ENCODE data around the gene TRAF3. TPM values are rescaled to one million over a fixed set of nuclear protein-coding genes. Genes with fewer than 3 reads are reported as not detected.

Gene TRAF3
- total and polyA plus RNA-seq, 4 donors: 2.1 to 12.0 (median 5.2) TPM

- Histone ChIP-seq H3K9me3 (ENCODE audit: control insufficient read depth in 4 of 4, low read length in 3 of 4) (no peaks in the 10 kb centered on the region), H3K36me3 (ENCODE audit: control insufficient read depth in 4 of 4, insufficient read depth in 3 of 4, low read depth in 1 of 4, low read length in 3 of 4) (peaks cover 3 to 34% (median 12%) of the 10 kb centered on the region in 4 donors), H3K27ac (ENCODE audit: low read depth in 1 of 2, low read length in 2 of 2) (no peak overlapping the region), H3K4me3 (ENCODE audit: low read depth in 1 of 3, low read length in 3 of 3) (no peak overlapping the region), H3K27me3 (ENCODE audit: control insufficient read depth in 4 of 4, insufficient read depth in 4 of 4, low read length in 3 of 4) (no peaks in the 10 kb centered on the region), H3K9ac (ENCODE audit: low read depth in 1 of 2, low read length in 2 of 2) (no peak overlapping the region), H3K4me1 (ENCODE audit: control insufficient read depth in 4 of 4, insufficient read depth in 4 of 4, low read length in 3 of 4) (peaks cover 6 to 27% (median 17%) of the 10 kb centered on the region in 4 donors)
- DNase-seq (ENCODE audit: low spot score): no peak
- 94% methylated on average over 12 of the region's 12 CpGs for WGBS
- TF ChIP-seq HNF4G (IDR thresholded peaks at IDR 0.05) (no peak), ZBTB33 (IDR thresholded peaks at IDR 0.05) (no peak), MAX (IDR thresholded peaks at IDR 0.05) (no peak), TAF1 (conservative IDR thresholded peaks at IDR 0.05) (no peak), YY1 (IDR thresholded peaks at IDR 0.05) (no peak), RAD21 (IDR thresholded peaks at IDR 0.05) (no peak), EGR1 (IDR thresholded peaks at IDR 0.05; ENCODE audit: low read depth in 2 of 2) (no peak), REST (IDR thresholded peaks at IDR 0.05) (no peak), CTCF (IDR thresholded peaks at IDR 0.05; ENCODE audit: low read depth, low read length, missing input control) (no peak), HNF4A (conservative IDR thresholded peaks at IDR 0.05) (no peak), GABPA (IDR thresholded peaks at IDR 0.05 in 1 of 2, conservative IDR thresholded peaks at IDR 0.05 in 1 of 2) (no peak), JUND (IDR thresholded peaks at IDR 0.05) (no peak), NR2F2 (IDR thresholded peaks at IDR 0.05) (no peak)
Measured at GRCh38 chr14:102938191-102938590, 160.9 kb downstream of the TRAF3 start.

- Histone ChIP-seq H3K4me1 (ENCODE audit: control insufficient read depth in 4 of 4, insufficient read depth in 4 of 4, low read length in 3 of 4) (peaks cover 3 to 18% (median 13%) of the 10 kb centered on the region in 4 donors), H3K36me3 (ENCODE audit: control insufficient read depth in 4 of 4, insufficient read depth in 3 of 4, low read depth in 1 of 4, low read length in 3 of 4) (peaks cover 7 to 45% (median 15%) of the 10 kb centered on the region in 4 donors), H3K9ac (ENCODE audit: low read depth in 1 of 2, low read length in 2 of 2) (no peak overlapping the region), H3K4me3 (ENCODE audit: low read depth in 1 of 3, low read length in 3 of 3) (no peak overlapping the region), H3K27me3 (ENCODE audit: control insufficient read depth in 4 of 4, insufficient read depth in 4 of 4, low read length in 3 of 4) (no peaks in the 10 kb centered on the region), H3K9me3 (ENCODE audit: control insufficient read depth in 4 of 4, low read length in 3 of 4) (no peaks in the 10 kb centered on the region), H3K27ac (ENCODE audit: low read depth in 1 of 2, low read length in 2 of 2) (no peak overlapping the region)
- no peak for DNase-seq (ENCODE audit: low spot score)
- whole genome bisulfite sequencing: 96% methylated on average over 18 of the region's 18 CpGs
- no peak for TF ChIP-seq SP1 (IDR thresholded peaks at IDR 0.05)
- TF ChIP-seq RAD21 (IDR thresholded peaks at IDR 0.05): no peak
- TF ChIP-seq EGR1 (IDR thresholded peaks at IDR 0.05; ENCODE audit: low read depth in 2 of 2): no peak
- no peak for TF ChIP-seq MAX (IDR thresholded peaks at IDR 0.05)
- TF ChIP-seq FOXA2 (IDR thresholded peaks at IDR 0.05): no peak
- no peak for TF ChIP-seq CTCF (IDR thresholded peaks at IDR 0.05; ENCODE audit: low read depth, low read length, missing input control)
- no peak for TF ChIP-seq HNF4A (conservative IDR thresholded peaks at IDR 0.05)
Measured at GRCh38 chr14:102939329-102939728, 162.1 kb downstream of the TRAF3 start.

Measured in liver (tissue), 9 donors.